Caco-2 (cell line): ENCODE results near the gene TMEM39A. TPM values are rescaled to one million over a fixed set of nuclear protein-coding genes. Genes with fewer than 3 reads are reported as not detected.
A peak's percentile ranks its signal among the peaks of the same experiment; 100 is the strongest.

Experiments
- BruUV-seq: library from RNA; stranded (reverse); fragments of 400-500 nt; replicated peaks from 2 replicates; lab custom pipeline; 2021; lab: Mats Ljungman, UMichigan
- CTCF ChIA-PET: fragments of 300-600 bp; sonication (Branson Sonifier 250); formaldehyde crosslinking; loops from one replicate; lab custom pipeline; 2022; ENCODE audit warnings: antibody characterized with exemption; lab: Charles Lee
- POLR2A ChIA-PET: fragments of 300-600 bp; sonication (Branson Sonifier 250); formaldehyde crosslinking; loops from one replicate; lab custom pipeline; 2022; ENCODE audit warnings: antibody characterized with exemption; lab: Charles Lee
- DNase-seq, 2 experiments: peaks; one replicate each; pipeline versions ENCODE4 v3.0.0 to v3.0.0-alpha.2; 2020 to 2022
- H3K27me3 ChIP-seq: replicated peaks from 2 replicates; pipeline ENCODE4 v1.6.0; 2011; ENCODE audit warnings: low read length; ENCODE audit not compliant: control insufficient read depth, insufficient read depth
- H3K36me3 ChIP-seq: 2 replicates; pipeline ENCODE4 v1.5.1; 2011; ENCODE audit warnings: low read length; ENCODE audit not compliant: control insufficient read depth, insufficient read depth
- H3K4me1 ChIP-seq: fragments of 250-450 bp; sonication (Bioruptor Pico); 2 replicates; pipeline ENCODE4 v1.5.1; 2020; ENCODE audit warnings: mild to moderate bottlenecking
- H3K4me3 ChIP-seq: 2 replicates; pipeline ENCODE4 v1.5.1; 2011; ENCODE audit warnings: low read depth, mild to moderate bottlenecking, control low read depth, low read length
- H3K9me3 ChIP-seq: fragments of 250-450 bp; sonication (Bioruptor Pico); 2 replicates; pipeline ENCODE4 v1.5.1; 2020; ENCODE audit warnings: mild to moderate bottlenecking, moderate library complexity
- H3K27ac Mint-ChIP-seq: one replicate; pipeline ENCODE4 v1.8.0; 2022; ENCODE audit warnings: mixed read lengths; ENCODE audit not compliant: unreplicated experiment
- H3K27me3 Mint-ChIP-seq: one replicate; pipeline ENCODE4 v1.8.0; 2022; ENCODE audit warnings: mixed read lengths; ENCODE audit not compliant: insufficient read depth, unreplicated experiment
- H3K36me3 Mint-ChIP-seq: one replicate; pipeline ENCODE4 v1.8.0; 2022; ENCODE audit warnings: mild to moderate bottlenecking, mixed read lengths; ENCODE audit not compliant: insufficient read depth, unreplicated experiment
- H3K4me1 Mint-ChIP-seq: one replicate; pipeline ENCODE4 v1.8.0; 2022; ENCODE audit warnings: low read depth, mixed read lengths; ENCODE audit not compliant: unreplicated experiment
- H3K4me3 Mint-ChIP-seq: one replicate; pipeline ENCODE4 v1.8.0; 2022; ENCODE audit warnings: mild to moderate bottlenecking, moderate library complexity, mixed read lengths; ENCODE audit not compliant: unreplicated experiment
- H3K9me3 Mint-ChIP-seq: one replicate; pipeline ENCODE4 v1.8.0; 2022; ENCODE audit warnings: mixed read lengths; ENCODE audit not compliant: unreplicated experiment
- CTCF ChIP-seq, 2 experiments: fragments of 200-600 bp in 1 of 2; IDR thresholded peaks; 1 replicate in 1 of 2; 2 replicates in 1 of 2; pipeline versions ENCODE4 v1.5.1 to v1.8.0; 2011 to 2022; ENCODE audit warnings: antibody characterized with exemption in 1 of 2, control low read depth in 1 of 2, inconsistent platforms in 1 of 2, low read depth in 1 of 2, low read length in 1 of 2, mild to moderate bottlenecking in 1 of 2, moderate library complexity in 1 of 2; ENCODE audit not compliant: insufficient read depth in 1 of 2, severe bottlenecking in 1 of 2, unreplicated experiment in 1 of 2
- intact Hi-C: fragments of 100-400 bp; cut with micrococcal nuclease; formaldehyde crosslinking; loops from one replicate; pipeline ENCODE4 v1.10.0; 2022; ENCODE audit not compliant: unreplicated experiment
- total RNA-seq: library from RNA; stranded (reverse); gene quantifications from 2 replicates; pipeline ENCODE4 v1.2.3, GENCODE V29; 2022

Gene TMEM39A
- total RNA-seq, 1 experiment from 2014 or later = 52.1 TPM

DNA sequence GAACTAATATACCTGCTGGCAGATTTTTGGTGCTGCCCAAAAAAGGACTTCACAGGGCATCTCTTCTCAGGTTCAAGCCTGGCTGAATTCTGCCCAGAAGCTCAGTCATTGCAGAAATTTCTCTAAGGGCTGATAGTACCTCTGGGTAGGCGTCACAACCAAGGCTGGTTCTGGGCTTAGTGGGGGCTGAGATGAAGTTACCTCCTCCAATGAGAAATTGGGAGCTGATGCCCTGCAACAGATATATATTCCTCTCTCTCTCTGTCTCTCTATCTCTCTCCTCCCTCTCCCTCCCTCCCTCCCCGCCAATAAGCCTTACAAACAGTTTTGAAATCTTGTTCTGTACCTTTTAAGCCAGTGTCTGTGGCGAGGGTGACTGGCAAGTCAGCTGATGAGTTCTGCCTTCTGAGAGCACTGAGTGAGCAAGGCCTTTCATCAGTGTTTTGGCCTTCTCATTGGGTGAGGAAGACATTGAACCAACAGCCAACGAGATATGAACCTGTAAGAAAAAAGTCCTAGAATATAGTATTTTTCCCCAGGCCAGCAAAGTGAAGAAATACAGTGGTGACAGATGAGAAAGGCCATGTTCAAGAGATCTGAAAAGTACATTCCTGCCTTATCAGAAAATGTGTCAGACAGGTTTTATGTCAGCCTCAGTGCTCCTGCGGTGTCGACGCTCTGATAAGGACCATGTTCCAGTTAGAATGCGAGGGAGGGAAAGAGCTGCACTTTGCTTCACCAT, 45.5 kb downstream of the TMEM39A start:
- TF ChIP-seq CTCF (IDR thresholded peaks at IDR 0.05; ENCODE audit: insufficient read depth in 1 of 2, low read depth in 1 of 2, low read length in 1 of 2, severe bottlenecking in 1 of 2, unreplicated experiment in 1 of 2) = no peak
- H3K9me3 Mint-ChIP-seq = no peaks in the 10 kb centered on the region

GRCh38 chr3:119416873-119417272, 46.5 kb downstream of the TMEM39A start:
- Histone ChIP-seq H3K9me3 (no peaks in the 10 kb centered on the region), H3K27me3 (no peaks in the 10 kb centered on the region), H3K4me1 (peaks cover 26% of the 10 kb centered on the region), H3K4me3 (no peak overlapping the region), H3K36me3 (no peaks in the 10 kb centered on the region)
- TF ChIP-seq CTCF (IDR thresholded peaks at IDR 0.05; ENCODE audit: insufficient read depth in 1 of 2, low read depth in 1 of 2, low read length in 1 of 2, severe bottlenecking in 1 of 2, unreplicated experiment in 1 of 2) = no peak
- no TSS peak for BruUV-seq
- POLR2A ChIA-PET = interaction anchor here (1.0 kb wide), 1 partner anchor 47 kb away, joined by 3 read pairs; no protein-coding TSS in a partner anchor
- intact Hi-C loops = loop anchor here (10.0 kb wide), 1 partner anchor 258 kb away; the partner anchor contains the start of gene COX17
- Mint-ChIP-seq H3K27ac (no peak overlapping the region), H3K9me3 (no peaks in the 10 kb centered on the region), H3K4me3 (no peak overlapping the region), H3K27me3 (no peaks in the 10 kb centered on the region), H3K36me3 (peaks cover 4% of the 10 kb centered on the region), H3K4me1 (peaks cover 19% of the 10 kb centered on the region)
- CTCF ChIA-PET = no interaction called here
- no peak for DNase-seq

More for the DNA sequence above, 45.5 kb downstream of the TMEM39A start:
- no peaks in the 10 kb centered on the region for H3K9me3 ChIP-seq
- H3K4me1 Mint-ChIP-seq = peaks cover 19% of the 10 kb centered on the region
- peak overlapping the region; percentile 39 for H3K27ac Mint-ChIP-seq
- H3K4me3 ChIP-seq = no peak overlapping the region
- peaks cover 4% of the 10 kb centered on the region for H3K36me3 Mint-ChIP-seq
- no TSS peak for BruUV-seq
- no peaks in the 10 kb centered on the region for H3K27me3 Mint-ChIP-seq
- intact Hi-C loops = loop anchor here (10.0 kb wide), 1 partner anchor 257 kb away; the partner anchor contains the start of gene COX17
- no peaks in the 10 kb centered on the region for H3K36me3 ChIP-seq
- H3K27me3 ChIP-seq = no peaks in the 10 kb centered on the region
- DNase-seq = peak; percentile 30 to 37
- H3K4me3 Mint-ChIP-seq = no peak overlapping the region
- H3K4me1 ChIP-seq = peaks cover 26% of the 10 kb centered on the region
- ChIA-PET CTCF (no interaction called here), POLR2A (no interaction called here)

DNA sequence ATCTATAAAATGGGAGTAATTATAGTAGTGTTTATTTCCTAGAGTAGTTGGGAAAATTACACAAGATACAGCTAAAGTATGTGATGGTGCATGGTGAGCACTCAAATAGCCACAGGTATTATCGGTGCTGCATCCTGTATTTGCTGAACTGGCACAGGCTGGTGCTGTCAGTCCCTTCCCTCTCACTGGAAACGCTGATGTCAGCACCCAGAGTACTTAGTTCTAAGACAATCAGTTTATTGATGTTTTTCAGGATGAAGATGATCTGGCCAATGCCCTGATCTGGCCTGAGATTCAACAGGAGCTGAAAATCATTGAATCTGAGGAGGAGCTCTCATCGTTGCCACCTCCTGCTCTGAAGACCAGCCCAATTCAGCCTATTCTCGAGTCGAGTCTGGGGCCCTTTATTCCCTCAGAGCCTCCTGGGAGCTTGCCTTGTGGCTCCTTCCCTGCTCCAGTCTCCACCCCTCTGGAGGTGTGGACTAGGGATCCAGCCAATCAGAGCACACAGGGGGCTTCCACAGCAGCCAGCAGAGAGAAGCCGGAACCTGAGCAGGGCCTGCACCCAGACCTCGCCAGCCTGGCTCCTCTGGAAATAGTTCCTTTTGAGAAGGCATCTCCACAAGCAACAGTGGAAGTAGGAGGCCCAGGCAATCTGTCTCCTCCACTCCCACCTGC, 49.7 kb downstream of the TMEM39A start:
- no TSS peak for BruUV-seq
- peaks cover 12% of the 10 kb centered on the region for H3K4me1 Mint-ChIP-seq
- CTCF ChIA-PET = interaction anchor here (0.7 kb wide), 1 partner anchor 606 kb away, joined by 3 read pairs; no protein-coding TSS in a partner anchor
- no peak overlapping the region for H3K27ac Mint-ChIP-seq
- no peak overlapping the region for H3K4me3 ChIP-seq
- intact Hi-C loops = loop anchor here (10.0 kb wide), 1 partner anchor 261 kb away; the partner anchor contains the start of gene COX17
- no peaks in the 10 kb centered on the region for H3K9me3 Mint-ChIP-seq
- TF ChIP-seq CTCF (IDR thresholded peaks at IDR 0.05; ENCODE audit: insufficient read depth in 1 of 2, low read depth in 1 of 2, low read length in 1 of 2, severe bottlenecking in 1 of 2, unreplicated experiment in 1 of 2) = no peak
- H3K9me3 ChIP-seq = no peaks in the 10 kb centered on the region
- no peaks in the 10 kb centered on the region for H3K36me3 ChIP-seq
- H3K4me3 Mint-ChIP-seq = no peak overlapping the region
- H3K27me3 ChIP-seq = no peaks in the 10 kb centered on the region
- no peaks in the 10 kb centered on the region for H3K27me3 Mint-ChIP-seq
- POLR2A ChIA-PET = no interaction called here
- DNase-seq = no peak
- no peaks in the 10 kb centered on the region for H3K36me3 Mint-ChIP-seq
- H3K4me1 ChIP-seq = peaks cover 23% of the 10 kb centered on the region
